ENCODE data around the gene PSORS1C2. TPM values are rescaled to one million over a fixed set of nuclear protein-coding genes. Genes with fewer than 3 reads are reported as not detected.

Gene PSORS1C2
- total RNA-seq, 4 donors from 2014 or later: 5.9 to 63.0 (median 27.8) TPM

DNA sequence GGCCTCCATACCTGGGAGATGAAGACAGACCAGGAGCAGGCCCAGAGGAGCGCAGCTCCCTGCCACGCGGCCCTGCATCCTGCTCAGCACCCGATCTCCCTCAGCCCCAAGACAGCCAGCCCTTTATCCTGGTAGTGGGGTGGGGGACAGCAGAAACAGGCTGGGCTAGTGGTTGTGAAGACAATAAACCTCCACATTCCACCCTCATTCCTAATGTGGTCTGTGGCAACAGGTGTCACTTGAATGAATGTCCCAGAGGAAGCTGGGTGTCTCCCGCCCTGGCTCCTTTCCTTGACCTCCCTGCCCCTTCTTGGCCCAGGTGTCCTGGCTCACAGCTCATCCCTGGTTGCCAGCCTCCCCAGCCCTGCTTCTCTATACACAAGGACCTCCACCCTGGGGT lies 26.4 kb downstream of the PSORS1C2 start, which contains the start of gene C6orf15:
TSS of gene C6orf15 (minus strand) at position 98 of the 400 bp plus-strand sequence. CDS start at position 78, 20 bp downstream.
- no peak for TF ChIP-seq POLR2AphosphoS5 (IDR thresholded peaks at IDR 0.05)
- no peak for TF ChIP-seq EP300 (IDR thresholded peaks at IDR 0.05)
- TF ChIP-seq, protein P1, sequence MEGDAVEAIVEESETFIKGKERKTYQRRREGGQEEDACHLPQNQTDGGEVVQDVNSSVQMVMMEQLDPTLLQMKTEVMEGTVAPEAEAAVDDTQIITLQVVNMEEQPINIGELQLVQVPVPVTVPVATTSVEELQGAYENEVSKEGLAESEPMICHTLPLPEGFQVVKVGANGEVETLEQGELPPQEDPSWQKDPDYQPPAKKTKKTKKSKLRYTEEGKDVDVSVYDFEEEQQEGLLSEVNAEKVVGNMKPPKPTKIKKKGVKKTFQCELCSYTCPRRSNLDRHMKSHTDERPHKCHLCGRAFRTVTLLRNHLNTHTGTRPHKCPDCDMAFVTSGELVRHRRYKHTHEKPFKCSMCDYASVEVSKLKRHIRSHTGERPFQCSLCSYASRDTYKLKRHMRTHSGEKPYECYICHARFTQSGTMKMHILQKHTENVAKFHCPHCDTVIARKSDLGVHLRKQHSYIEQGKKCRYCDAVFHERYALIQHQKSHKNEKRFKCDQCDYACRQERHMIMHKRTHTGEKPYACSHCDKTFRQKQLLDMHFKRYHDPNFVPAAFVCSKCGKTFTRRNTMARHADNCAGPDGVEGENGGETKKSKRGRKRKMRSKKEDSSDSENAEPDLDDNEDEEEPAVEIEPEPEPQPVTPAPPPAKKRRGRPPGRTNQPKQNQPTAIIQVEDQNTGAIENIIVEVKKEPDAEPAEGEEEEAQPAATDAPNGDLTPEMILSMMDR (IDR thresholded peaks at IDR 0.05): no peak
- no peak for TF ChIP-seq POLR2A (IDR thresholded peaks at IDR 0.05)
- Histone ChIP-seq H3K27me3 (no peaks in the 10 kb centered on the region), H3K4me1 (peaks cover 43% of the 10 kb centered on the region), H3K36me3 (no peaks in the 10 kb centered on the region), H3K4me3 (no peak within 1 kb of the TSS), H3K9me3 (no peaks in the 10 kb centered on the region), H3K27ac (no peak within 1 kb of the TSS)
- WGBS: 82% methylated on average over 5 of the region's 5 CpGs
- DNase-seq (ENCODE audit: low spot score in 2 of 2): no peak

DNA sequence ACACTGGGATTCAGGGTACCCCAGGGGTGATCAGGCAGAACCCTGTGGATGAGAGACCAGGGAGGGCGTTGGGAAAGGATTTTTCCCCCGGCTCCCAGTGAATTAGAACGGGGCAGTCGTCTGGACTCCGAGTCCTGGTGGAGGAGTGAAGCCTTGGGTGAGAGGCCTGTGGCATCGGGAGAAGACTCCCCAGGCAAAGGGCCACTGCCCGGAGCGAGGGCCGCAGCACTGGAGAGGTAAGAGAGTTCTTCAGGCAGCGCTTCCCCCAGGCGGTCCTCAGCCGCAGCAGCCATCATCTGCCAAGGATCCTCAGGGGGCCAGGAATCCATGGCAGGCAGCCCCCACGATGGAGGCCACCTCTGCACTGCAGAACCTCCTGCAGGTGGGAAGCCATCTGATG lies 27.2 kb downstream of the PSORS1C2 start:
- H3K27me3 ChIP-seq: no peaks in the 10 kb centered on the region
- H3K4me1 ChIP-seq: peaks cover 35% of the 10 kb centered on the region
- no peaks in the 10 kb centered on the region for H3K36me3 ChIP-seq
- H3K9me3 ChIP-seq: no peaks in the 10 kb centered on the region
- no peak overlapping the region for H3K27ac ChIP-seq
- H3K4me3 ChIP-seq: no peak overlapping the region
- no peak for TF ChIP-seq EP300 (IDR thresholded peaks at IDR 0.05)
- TF ChIP-seq POLR2A (IDR thresholded peaks at IDR 0.05): no peak
- TF ChIP-seq POLR2AphosphoS5 (IDR thresholded peaks at IDR 0.05): no peak
- TF ChIP-seq, protein P1 (IDR thresholded peaks at IDR 0.05): no peak
- no peak for DNase-seq (ENCODE audit: low spot score in 2 of 2)
- WGBS: 94% methylated on average over 10 of the region's 13 CpGs

DNA sequence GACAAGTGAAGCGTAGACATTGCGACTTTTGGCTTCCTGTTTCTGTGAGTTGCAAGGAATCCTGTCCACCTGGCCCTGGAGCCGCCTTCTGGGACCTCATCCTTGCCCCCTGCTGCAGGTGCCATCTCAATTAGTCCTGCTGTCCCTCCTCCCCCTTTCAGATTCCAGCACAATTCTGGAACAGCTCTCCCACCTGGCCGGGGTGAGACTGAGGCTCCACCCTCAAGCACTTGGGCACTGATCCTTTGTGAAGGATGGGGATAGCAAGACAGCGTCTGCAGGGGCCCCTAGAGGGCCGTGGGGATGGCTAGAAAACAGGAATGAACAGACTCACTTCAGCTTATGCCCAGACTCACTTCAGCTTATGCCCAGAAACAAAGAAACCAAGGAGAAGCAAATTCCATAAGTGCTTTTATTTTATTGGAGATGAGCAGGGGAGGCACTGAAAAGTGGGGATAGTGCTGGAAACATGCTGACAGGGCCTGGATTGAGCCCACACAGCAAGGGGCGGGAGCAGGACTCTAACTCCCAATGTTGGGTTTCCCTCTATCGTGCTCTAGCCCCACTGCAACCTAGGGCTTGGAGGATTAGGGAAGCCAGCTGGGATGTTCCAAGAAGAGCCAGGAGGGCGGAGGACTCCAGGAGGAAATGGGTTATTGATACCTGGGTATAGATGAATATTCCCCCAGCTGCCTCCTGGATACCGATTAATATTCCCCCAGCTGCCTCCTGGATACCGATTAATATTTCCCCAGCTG lies 27.9 kb downstream of the PSORS1C2 start:
- WGBS: 81% methylated on average over 11 of the region's 11 CpGs
- H3K4me1 ChIP-seq: peaks cover 28% of the 10 kb centered on the region
- H3K36me3 ChIP-seq: no peaks in the 10 kb centered on the region
- no peaks in the 10 kb centered on the region for H3K27me3 ChIP-seq
- DNase-seq (ENCODE audit: low spot score in 2 of 2): no peak
- no peak overlapping the region for H3K4me3 ChIP-seq
- no peak for TF ChIP-seq EP300 (IDR thresholded peaks at IDR 0.05)
- TF ChIP-seq, protein P1 (IDR thresholded peaks at IDR 0.05): no peak
- no peak for TF ChIP-seq POLR2AphosphoS5 (IDR thresholded peaks at IDR 0.05)
- no peak for TF ChIP-seq POLR2A (IDR thresholded peaks at IDR 0.05)
- H3K27ac ChIP-seq: no peak overlapping the region
- no peaks in the 10 kb centered on the region for H3K9me3 ChIP-seq

DNA sequence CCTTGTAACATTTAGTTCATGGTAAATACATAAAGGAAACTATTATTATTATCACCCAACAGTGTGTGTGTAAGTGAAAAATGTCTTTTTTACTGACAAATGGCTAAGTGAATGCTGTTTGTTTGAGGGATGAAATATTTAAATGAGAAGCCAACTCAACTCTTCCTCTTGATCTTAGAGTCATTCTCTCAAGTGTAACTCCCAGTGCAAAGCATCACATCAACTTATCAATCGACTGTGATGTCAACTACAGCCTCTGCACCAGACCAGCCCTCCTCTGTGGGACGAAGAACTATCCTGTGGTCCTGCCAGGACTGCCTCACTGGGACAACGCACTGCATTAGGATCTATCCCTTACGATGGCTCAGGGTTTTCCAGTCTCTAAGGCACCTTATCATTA lies 31.8 kb downstream of the PSORS1C2 start:
- Histone ChIP-seq H3K27ac (no peak overlapping the region), H3K4me1 (peaks cover 3% of the 10 kb centered on the region), H3K36me3 (no peaks in the 10 kb centered on the region), H3K27me3 (no peaks in the 10 kb centered on the region), H3K4me3 (no peak overlapping the region), H3K9me3 (no peaks in the 10 kb centered on the region)
- WGBS: 68% methylated on average over 4 of the region's 4 CpGs
- TF ChIP-seq POLR2A (IDR thresholded peaks at IDR 0.05) (no peak), EP300 (IDR thresholded peaks at IDR 0.05) (no peak), POLR2AphosphoS5 (IDR thresholded peaks at IDR 0.05) (no peak)
- TF ChIP-seq, protein P1 (IDR thresholded peaks at IDR 0.05): no peak
- no peak for DNase-seq (ENCODE audit: low spot score in 2 of 2)

DNA sequence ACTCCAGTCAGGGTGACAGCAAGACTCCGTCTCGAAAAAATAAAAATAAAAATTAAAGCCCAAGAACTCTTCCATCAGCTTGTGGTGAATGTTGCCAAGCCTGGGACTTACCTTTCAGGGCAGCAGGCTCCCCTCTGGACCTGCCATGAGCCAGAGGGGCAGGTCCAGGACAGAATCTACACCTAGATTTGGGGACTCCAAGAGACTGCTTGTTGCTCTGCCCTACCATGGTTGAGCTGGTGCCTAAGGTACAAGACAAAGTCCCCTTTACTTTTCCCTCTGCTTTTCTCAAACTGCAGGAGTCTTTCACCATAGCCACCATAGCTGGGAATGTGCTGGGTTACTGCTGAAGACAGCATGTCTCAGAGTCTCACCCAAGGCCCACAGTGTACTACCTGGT lies 35.7 kb downstream of the PSORS1C2 start:
- Histone ChIP-seq H3K4me3 (no peak overlapping the region), H3K27ac (no peak overlapping the region), H3K9me3 (no peaks in the 10 kb centered on the region), H3K36me3 (no peaks in the 10 kb centered on the region), H3K27me3 (no peaks in the 10 kb centered on the region), H3K4me1 (peaks cover 3% of the 10 kb centered on the region)
- WGBS: 94% methylated on average over 2 of the region's 2 CpGs
- no peak for DNase-seq (ENCODE audit: low spot score in 2 of 2)
- no peak for TF ChIP-seq EP300 (IDR thresholded peaks at IDR 0.05)
- TF ChIP-seq POLR2AphosphoS5 (IDR thresholded peaks at IDR 0.05): no peak
- TF ChIP-seq, protein P1 (IDR thresholded peaks at IDR 0.05): no peak
- no peak for TF ChIP-seq POLR2A (IDR thresholded peaks at IDR 0.05)

Data from suprapubic skin (tissue), 4 donors.